Cardiac septum (tissue), 1 donor: Measurements from ENCODE around the gene CAST. TPM values are rescaled to one million over a fixed set of nuclear protein-coding genes. Genes with fewer than 3 reads are reported as not detected.

Experiments used
- total RNA-seq: library from RNA; stranded (reverse); fragmentation: NEBNext Ultra II Directional; extraction: Animal tissue kit (Norgen Biotek cat#: 25700); gene quantifications from one replicate; pipeline ENCODE4 v1.2.1, GENCODE V29; 2021
- donor health status: DM: no; HTN: no; CAD: no.

Gene CAST
- total RNA-seq, 1 donor from 2014 or later = 449 TPM

Other genes starting within 250 kb of the CAST start
- gene PCSK1, start 229.1 kb upstream of the CAST start, total RNA-seq = 0.27 TPM
- 33.6 TPM for gene ERAP1, start 145.6 kb downstream of the CAST start, total RNA-seq
- gene ERAP2, start 214.1 kb downstream of the CAST start, total RNA-seq = 4.8 TPM